GM18519 (cell line): Measurements from ENCODE around the gene WNK1.
A peak's percentile ranks its signal among the peaks of the same experiment; 100 is the strongest.

Experiments used
- ATAC-seq: cut with Tn5 transposase; IDR thresholded peaks from one replicate; pipeline ENCODE4 v1.9.1; 2021; ENCODE audit warnings: mild to moderate bottlenecking, moderate library complexity; ENCODE audit not compliant: unreplicated experiment, low FRiP score

WNK1 gene

GRCh38 chr12:936377-937345, 184.3 kb downstream of the WNK1 start:
- no peak for ATAC-seq

DNA sequence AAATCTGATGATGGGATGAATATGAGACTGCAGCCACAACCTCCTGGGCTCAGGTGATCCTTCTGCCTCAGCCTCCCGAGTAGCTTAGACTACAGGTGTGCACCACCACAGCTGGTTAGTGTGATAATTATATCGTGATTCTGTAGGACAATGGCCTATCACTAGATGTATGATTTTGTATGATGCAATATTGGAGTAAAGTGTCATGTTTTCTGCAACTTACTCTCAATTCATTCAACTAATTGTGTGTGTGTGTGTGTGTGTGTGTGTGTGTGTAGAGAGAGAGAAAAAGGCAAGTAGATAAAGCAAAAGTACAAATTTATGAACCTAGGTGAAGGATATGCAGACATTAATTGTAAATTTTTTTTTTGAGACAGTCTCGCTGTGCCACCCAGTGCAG, 186.4 kb downstream of the WNK1 start:
- ATAC-seq, result no peak

- no peak for ATAC-seq
Measured at GRCh38 chr12:943051-943450, 190.7 kb downstream of the WNK1 start.

DNA sequence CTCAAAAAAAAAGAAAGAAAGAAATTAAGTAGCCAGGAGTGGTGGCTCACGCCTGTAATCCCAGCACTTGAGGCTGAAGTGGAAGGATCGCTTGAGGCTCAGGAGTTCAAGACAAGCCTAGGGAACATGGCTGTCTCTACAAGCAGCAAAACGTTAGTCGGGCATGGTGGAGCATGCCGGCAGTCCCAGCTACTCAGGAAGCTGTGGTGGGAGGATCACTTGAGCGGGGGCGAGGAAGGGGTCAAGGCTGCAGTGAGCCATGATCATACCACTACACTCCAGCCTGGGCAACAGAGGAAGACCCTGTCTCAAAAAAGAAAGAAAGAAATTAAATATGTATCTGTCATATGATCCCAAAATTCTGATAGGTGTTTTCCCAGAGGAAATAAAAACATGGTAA, 191.8 kb downstream of the WNK1 start:
- ATAC-seq, result no peak

GRCh38 chr12:946212-946611, 193.8 kb downstream of the WNK1 start:
- no peak for ATAC-seq

DNA sequence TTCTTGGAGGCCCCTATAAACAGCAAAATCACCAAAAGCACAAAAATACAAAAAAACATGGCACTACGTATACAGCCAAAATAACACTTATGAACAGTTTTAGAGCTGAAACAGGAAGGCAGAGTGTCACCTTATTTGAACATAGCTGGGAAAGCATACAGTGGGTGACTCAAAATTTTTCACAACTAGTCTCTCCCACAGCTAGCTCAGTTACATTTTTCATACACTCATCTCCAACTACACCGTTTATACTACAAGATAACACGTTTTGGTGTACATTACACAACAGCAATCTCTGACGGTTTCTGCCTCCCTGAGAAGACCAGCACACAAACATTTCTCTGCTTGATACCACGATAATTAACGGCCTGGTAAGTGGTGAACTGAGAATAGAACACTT, 194.3 kb downstream of the WNK1 start:
- ATAC-seq, result no peak

- no peak for ATAC-seq
Measured at GRCh38 chr12:948238-948637, 195.9 kb downstream of the WNK1 start.

DNA sequence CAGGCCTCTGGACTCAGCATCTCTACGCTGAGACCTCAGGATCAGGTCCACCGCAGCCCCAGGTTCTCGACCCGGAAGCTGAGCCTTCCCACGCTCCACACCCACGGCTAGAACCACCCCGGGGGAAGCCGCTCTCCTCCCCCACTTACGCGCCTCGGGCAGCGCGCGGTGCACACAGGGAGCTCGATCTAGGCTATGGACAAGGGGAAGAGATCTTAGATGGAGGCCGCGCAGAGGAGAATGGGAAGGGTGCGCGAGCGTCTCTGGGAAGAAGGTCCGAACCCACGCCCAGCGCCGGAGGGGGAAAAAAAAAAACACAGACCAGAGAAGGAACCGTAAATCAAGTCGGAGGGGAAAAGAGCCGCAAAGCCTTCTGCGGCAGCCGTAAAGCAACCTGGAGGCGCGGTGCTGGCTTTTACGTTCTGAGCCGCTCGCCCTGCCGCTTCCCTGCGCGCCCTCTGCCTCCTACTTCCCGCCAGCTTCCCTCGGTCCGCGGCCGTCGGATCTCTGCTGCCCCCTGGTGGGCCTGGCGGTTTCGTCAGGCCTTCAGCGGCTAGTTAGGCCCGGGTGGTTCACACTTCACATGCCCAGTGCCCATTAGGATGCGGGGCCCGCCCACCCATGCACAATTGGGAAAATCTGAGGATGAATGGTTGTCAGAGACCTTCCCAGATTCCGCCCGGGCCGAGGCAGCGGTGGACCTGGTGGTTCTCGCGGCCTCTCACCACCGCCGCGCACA, 197.2 kb downstream of the WNK1 start, which contains the start of gene RAD52:
Gene RAD52, minus strand, starts transcription at position 242 of the 739 bp plus-strand sequence. CDS start 16,636 bp downstream, outside the sequence.
- peak; percentile 46 for ATAC-seq

DNA sequence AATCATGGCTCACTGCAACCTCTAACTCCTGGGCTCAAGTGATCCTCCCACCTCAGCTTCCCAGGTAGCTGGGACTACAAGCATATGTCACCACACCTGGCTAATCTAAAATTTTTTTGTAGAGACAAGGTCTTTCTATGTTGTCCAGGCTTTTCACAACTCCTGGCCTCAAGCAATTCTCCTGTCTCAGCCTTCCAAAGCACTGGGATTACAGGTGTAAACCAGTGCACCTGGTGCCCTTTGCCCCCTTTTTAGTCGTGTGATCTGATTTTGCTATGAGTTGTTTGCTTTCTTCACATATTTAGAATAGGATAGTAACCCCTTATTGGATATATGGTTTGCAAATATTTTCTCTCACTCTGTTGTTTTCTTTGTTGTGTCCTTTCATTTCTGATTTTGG, 198.8 kb downstream of the WNK1 start:
- ATAC-seq, result no peak

- ATAC-seq, result no peak
Measured at GRCh38 chr12:953776-954175, 201.4 kb downstream of the WNK1 start.

- ATAC-seq, result no peak
Measured at GRCh38 chr12:954741-955140, 202.4 kb downstream of the WNK1 start.

DNA sequence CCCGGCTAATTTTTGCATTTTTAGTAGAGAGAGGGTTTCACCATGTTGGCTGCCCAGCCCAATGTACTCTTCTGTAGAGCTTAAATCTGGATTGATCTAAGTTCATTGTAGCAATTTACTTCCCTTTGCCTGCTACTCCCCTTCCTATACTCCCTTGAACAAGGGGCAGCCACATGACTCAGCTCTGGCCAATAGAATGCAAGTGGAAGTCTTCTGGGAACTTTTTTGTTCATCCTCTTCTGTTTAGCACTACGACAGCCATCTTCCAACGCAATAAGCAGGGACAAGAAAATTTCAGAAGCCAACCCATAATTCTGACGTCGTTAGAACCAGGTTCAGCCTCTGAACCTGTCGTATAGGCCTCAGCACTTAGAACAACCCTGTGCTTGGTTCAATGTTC, 203.6 kb downstream of the WNK1 start:
- no peak for ATAC-seq

GRCh38 chr12:958588-959123, 206.3 kb downstream of the WNK1 start:
- no peak for ATAC-seq
